Caco-2 (cell line): ENCODE data around the gene CDC6. TPM values are rescaled to one million over a fixed set of nuclear protein-coding genes. Genes with fewer than 3 reads are reported as not detected.

Experiments used
- BruUV-seq: library from RNA; stranded (reverse); fragments of 400-500 nt; replicated peaks from 2 replicates; lab custom pipeline; 2021; lab: Mats Ljungman, UMichigan
- CTCF ChIA-PET: fragments of 300-600 bp; sonication (Branson Sonifier 250); formaldehyde crosslinking; loops from one replicate; lab custom pipeline; 2022; ENCODE audit warnings: antibody characterized with exemption; lab: Charles Lee
- POLR2A ChIA-PET: fragments of 300-600 bp; sonication (Branson Sonifier 250); formaldehyde crosslinking; loops from one replicate; lab custom pipeline; 2022; ENCODE audit warnings: antibody characterized with exemption; lab: Charles Lee
- DNase-seq, 2 experiments: peaks; one replicate each; pipeline versions ENCODE4 v3.0.0 to v3.0.0-alpha.2; 2020 to 2022
- H3K27me3 ChIP-seq: replicated peaks from 2 replicates; pipeline ENCODE4 v1.6.0; 2011; ENCODE audit warnings: low read length; ENCODE audit not compliant: control insufficient read depth, insufficient read depth
- H3K36me3 ChIP-seq: 2 replicates; pipeline ENCODE4 v1.5.1; 2011; ENCODE audit warnings: low read length; ENCODE audit not compliant: control insufficient read depth, insufficient read depth
- H3K4me1 ChIP-seq: fragments of 250-450 bp; sonication (Bioruptor Pico); 2 replicates; pipeline ENCODE4 v1.5.1; 2020; ENCODE audit warnings: mild to moderate bottlenecking
- H3K4me3 ChIP-seq: 2 replicates; pipeline ENCODE4 v1.5.1; 2011; ENCODE audit warnings: low read depth, mild to moderate bottlenecking, control low read depth, low read length
- H3K9me3 ChIP-seq: fragments of 250-450 bp; sonication (Bioruptor Pico); 2 replicates; pipeline ENCODE4 v1.5.1; 2020; ENCODE audit warnings: mild to moderate bottlenecking, moderate library complexity
- H3K27ac Mint-ChIP-seq: one replicate; pipeline ENCODE4 v1.8.0; 2022; ENCODE audit warnings: mixed read lengths; ENCODE audit not compliant: unreplicated experiment
- H3K27me3 Mint-ChIP-seq: one replicate; pipeline ENCODE4 v1.8.0; 2022; ENCODE audit warnings: mixed read lengths; ENCODE audit not compliant: insufficient read depth, unreplicated experiment
- H3K36me3 Mint-ChIP-seq: one replicate; pipeline ENCODE4 v1.8.0; 2022; ENCODE audit warnings: mild to moderate bottlenecking, mixed read lengths; ENCODE audit not compliant: insufficient read depth, unreplicated experiment
- H3K4me1 Mint-ChIP-seq: one replicate; pipeline ENCODE4 v1.8.0; 2022; ENCODE audit warnings: low read depth, mixed read lengths; ENCODE audit not compliant: unreplicated experiment
- H3K4me3 Mint-ChIP-seq: one replicate; pipeline ENCODE4 v1.8.0; 2022; ENCODE audit warnings: mild to moderate bottlenecking, moderate library complexity, mixed read lengths; ENCODE audit not compliant: unreplicated experiment
- H3K9me3 Mint-ChIP-seq: one replicate; pipeline ENCODE4 v1.8.0; 2022; ENCODE audit warnings: mixed read lengths; ENCODE audit not compliant: unreplicated experiment
- intact Hi-C: fragments of 100-400 bp; cut with micrococcal nuclease; formaldehyde crosslinking; loops from one replicate; pipeline ENCODE4 v1.10.0; 2022; ENCODE audit not compliant: unreplicated experiment
- total RNA-seq: library from RNA; stranded (reverse); gene quantifications from 2 replicates; pipeline ENCODE4 v1.2.3, GENCODE V29; 2022
- TF ChIP-seq, protein P1 (sequence below), 2 experiments: fragments of 200-600 bp in 1 of 2; IDR thresholded peaks; 1 replicate in 1 of 2; 2 replicates in 1 of 2; pipeline versions ENCODE4 v1.5.1 to v1.8.0; 2011 to 2022; ENCODE audit warnings: antibody characterized with exemption in 1 of 2, control low read depth in 1 of 2, inconsistent platforms in 1 of 2, low read depth in 1 of 2, low read length in 1 of 2, mild to moderate bottlenecking in 1 of 2, moderate library complexity in 1 of 2; ENCODE audit not compliant: insufficient read depth in 1 of 2, severe bottlenecking in 1 of 2, unreplicated experiment in 1 of 2

The CDC6 gene
- total RNA-seq, 1 experiment from 2014 or later = 96.4 TPM

DNA sequence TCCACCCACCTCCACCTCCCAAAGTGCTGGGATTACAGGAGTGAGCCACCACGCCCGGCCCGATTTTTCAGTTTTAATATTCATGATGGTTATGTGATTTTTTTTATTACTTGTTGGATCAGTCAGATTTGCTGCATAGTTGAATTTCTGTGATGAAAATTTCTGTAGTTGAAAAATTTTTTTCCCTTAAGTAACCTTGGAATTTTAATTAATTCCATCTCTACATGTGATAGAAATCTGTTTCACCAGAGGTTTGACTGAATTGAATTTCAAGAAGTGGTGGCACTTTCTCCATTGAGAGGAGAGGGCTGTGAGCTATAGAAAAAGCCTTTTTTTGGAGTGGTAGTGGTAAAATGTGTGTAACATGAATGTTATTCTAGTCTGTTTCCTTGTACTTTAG lies 43.9 kb upstream of the CDC6 start:
- Mint-ChIP-seq H3K4me3 (no peak overlapping the region), H3K27me3 (no peaks in the 10 kb centered on the region), H3K27ac (no peak overlapping the region), H3K4me1 (no peaks in the 10 kb centered on the region), H3K9me3 (no peaks in the 10 kb centered on the region), H3K36me3 (peaks cover 4% of the 10 kb centered on the region)
- Histone ChIP-seq H3K36me3 (no peaks in the 10 kb centered on the region; the same call in 1 of the 2 replicates), H3K27me3 (no peaks in the 10 kb centered on the region), H3K9me3 (no peaks in the 10 kb centered on the region), H3K4me1 (0 out of 2 replicates have a peak, but pooled peaks cover 6% of the 10 kb centered on the region), H3K4me3 (no peak overlapping the region)
- POLR2A ChIA-PET = no interaction called here
- TF ChIP-seq, protein P1, sequence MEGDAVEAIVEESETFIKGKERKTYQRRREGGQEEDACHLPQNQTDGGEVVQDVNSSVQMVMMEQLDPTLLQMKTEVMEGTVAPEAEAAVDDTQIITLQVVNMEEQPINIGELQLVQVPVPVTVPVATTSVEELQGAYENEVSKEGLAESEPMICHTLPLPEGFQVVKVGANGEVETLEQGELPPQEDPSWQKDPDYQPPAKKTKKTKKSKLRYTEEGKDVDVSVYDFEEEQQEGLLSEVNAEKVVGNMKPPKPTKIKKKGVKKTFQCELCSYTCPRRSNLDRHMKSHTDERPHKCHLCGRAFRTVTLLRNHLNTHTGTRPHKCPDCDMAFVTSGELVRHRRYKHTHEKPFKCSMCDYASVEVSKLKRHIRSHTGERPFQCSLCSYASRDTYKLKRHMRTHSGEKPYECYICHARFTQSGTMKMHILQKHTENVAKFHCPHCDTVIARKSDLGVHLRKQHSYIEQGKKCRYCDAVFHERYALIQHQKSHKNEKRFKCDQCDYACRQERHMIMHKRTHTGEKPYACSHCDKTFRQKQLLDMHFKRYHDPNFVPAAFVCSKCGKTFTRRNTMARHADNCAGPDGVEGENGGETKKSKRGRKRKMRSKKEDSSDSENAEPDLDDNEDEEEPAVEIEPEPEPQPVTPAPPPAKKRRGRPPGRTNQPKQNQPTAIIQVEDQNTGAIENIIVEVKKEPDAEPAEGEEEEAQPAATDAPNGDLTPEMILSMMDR (IDR thresholded peaks at IDR 0.05; ENCODE audit: insufficient read depth in 1 of 2, low read depth in 1 of 2, low read length in 1 of 2, severe bottlenecking in 1 of 2, unreplicated experiment in 1 of 2) = no peak
- no TSS peak for BruUV-seq
- intact Hi-C loops = no loop called here
- CTCF ChIA-PET = interaction anchor here (0.6 kb wide), 1 partner anchor 114 kb away, joined by 3 read pairs; no protein-coding TSS in a partner anchor
- DNase-seq = no peak

DNA sequence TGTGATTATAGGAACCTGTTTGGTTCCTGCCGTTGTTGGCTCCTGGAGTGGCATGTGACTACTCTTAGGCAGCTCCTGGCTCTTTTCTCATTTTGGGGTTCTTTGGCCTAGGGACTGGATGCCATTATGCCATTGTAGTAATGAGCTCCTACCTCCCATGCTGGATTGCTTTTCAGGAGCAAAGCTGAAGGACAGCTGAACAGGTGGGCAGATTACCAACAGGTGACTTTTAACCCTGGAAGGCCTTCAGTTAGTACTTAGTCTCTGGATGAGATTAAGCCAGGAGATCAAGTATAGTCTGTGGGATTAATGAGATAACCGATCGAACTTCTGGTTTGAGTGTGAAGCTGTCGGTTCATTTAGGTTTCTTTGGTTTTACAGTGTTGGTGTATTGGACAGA lies 43.4 kb upstream of the CDC6 start:
- H3K36me3 Mint-ChIP-seq = peaks cover 6% of the 10 kb centered on the region
- intact Hi-C loops = no loop called here
- TF ChIP-seq, protein P1 (IDR thresholded peaks at IDR 0.05; ENCODE audit: insufficient read depth in 1 of 2, low read depth in 1 of 2, low read length in 1 of 2, severe bottlenecking in 1 of 2, unreplicated experiment in 1 of 2) = no peak
- Histone ChIP-seq H3K27me3 (no peaks in the 10 kb centered on the region), H3K9me3 (no peaks in the 10 kb centered on the region), H3K4me3 (no peak overlapping the region), H3K36me3 (no peaks in the 10 kb centered on the region; the same call in 1 of the 2 replicates), H3K4me1 (0 out of 2 replicates have a peak, but pooled peaks cover 7% of the 10 kb centered on the region)
- CTCF ChIA-PET = interaction anchor here (0.6 to 1.1 kb wide), 3 partner anchors 114 to 1418 kb away, joined by 3 to 4 read pairs (median 3); no protein-coding TSS in a partner anchor
- no peaks in the 10 kb centered on the region for H3K27me3 Mint-ChIP-seq
- H3K4me1 Mint-ChIP-seq = no peaks in the 10 kb centered on the region
- POLR2A ChIA-PET = no interaction called here
- no peak for DNase-seq
- no peak overlapping the region for H3K27ac Mint-ChIP-seq
- no TSS peak for BruUV-seq
- H3K4me3 Mint-ChIP-seq = no peak overlapping the region
- H3K9me3 Mint-ChIP-seq = no peaks in the 10 kb centered on the region

GRCh38 chr17:40247926-40248495 lies 39.7 kb upstream of the CDC6 start:
- no peaks in the 10 kb centered on the region for H3K9me3 ChIP-seq
- no peaks in the 10 kb centered on the region for H3K36me3 ChIP-seq
- POLR2A ChIA-PET = no interaction called here
- H3K36me3 Mint-ChIP-seq = peaks cover 15% of the 10 kb centered on the region
- no peaks in the 10 kb centered on the region for H3K4me1 Mint-ChIP-seq
- no TSS peak for BruUV-seq
- TF ChIP-seq, protein P1 (IDR thresholded peaks at IDR 0.05; ENCODE audit: insufficient read depth in 1 of 2, low read depth in 1 of 2, low read length in 1 of 2, severe bottlenecking in 1 of 2, unreplicated experiment in 1 of 2) = no peak
- H3K4me3 ChIP-seq = no peak overlapping the region
- no peaks in the 10 kb centered on the region for H3K27me3 Mint-ChIP-seq
- H3K27ac Mint-ChIP-seq = no peak overlapping the region
- H3K27me3 ChIP-seq = no peaks in the 10 kb centered on the region
- H3K4me1 ChIP-seq = peaks cover 10% of the 10 kb centered on the region; the same call in 1 of the 2 replicates
- CTCF ChIA-PET = no interaction called here
- H3K4me3 Mint-ChIP-seq = no peak overlapping the region
- intact Hi-C loops = no loop called here
- no peaks in the 10 kb centered on the region for H3K9me3 Mint-ChIP-seq
- no peak for DNase-seq
